ENCODE measurements around the gene BICDL2. TPM values are rescaled to one million over a fixed set of nuclear protein-coding genes. Genes with fewer than 3 reads are reported as not detected.
"Not testable (repeated sequence)": the region's sequence is repeated elsewhere in the genome, so short reads cannot be mapped to it uniquely, and the experiment has no call there.

BICDL2 gene
- total RNA-seq, 1 donor from 2014 or later, result not detected

- Mint-ChIP-seq H3K9me3 (peaks cover 5% of the 10 kb centered on the region), H3K27me3 (no peaks in the 10 kb centered on the region), H3K4me3 (no peak overlapping the region), H3K27ac (no peak overlapping the region), H3K36me3 (ENCODE audit: low read depth) (no peaks in the 10 kb centered on the region), H3K4me1 (peaks cover 31% of the 10 kb centered on the region)
- no peak for ATAC-seq (ENCODE audit: low read depth)
- ChIA-PET POLR2A (no interaction called here), CTCF (no interaction called here)
- intact Hi-C loops (cut with micrococcal nuclease), result no loop called here
- TF ChIP-seq CTCF (IDR thresholded peaks at IDR 0.05), result no peak
- DNase-seq, result no peak
These were observed 43.3 kb upstream of the BICDL2 start for GRCh38 chr16:3080024-3080423.

GRCh38 chr16:3076577-3076976 lies 39.8 kb upstream of the BICDL2 start:
- no peak for ATAC-seq (ENCODE audit: low read depth)

DNA sequence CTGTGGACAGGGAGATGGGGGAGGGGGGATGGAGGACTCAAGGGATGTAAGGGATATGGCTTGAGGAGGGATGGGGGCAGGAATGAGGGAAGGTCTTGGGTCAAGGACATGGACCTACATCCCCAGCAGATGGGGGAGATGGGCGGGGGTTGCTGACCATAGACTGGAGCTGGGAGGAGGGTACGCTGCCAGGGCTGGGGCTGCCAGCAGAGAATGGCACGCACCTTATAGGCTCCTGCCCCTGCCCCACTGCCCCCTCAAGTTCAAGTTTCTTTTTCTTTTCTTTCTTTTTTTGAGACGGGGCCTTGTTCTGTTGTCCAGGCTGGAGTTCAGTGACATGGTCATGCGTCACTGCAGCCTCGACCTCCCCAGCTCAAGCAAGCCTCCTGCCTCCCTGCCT lies 39.2 kb upstream of the BICDL2 start:
- not testable (repeated sequence) for DNase-seq; H3K36me3 Mint-ChIP-seq (ENCODE audit: low read depth); ATAC-seq (ENCODE audit: low read depth); H3K4me3 Mint-ChIP-seq; H3K9me3 Mint-ChIP-seq; H3K27me3 Mint-ChIP-seq
- peak overlapping the region; percentile 64 for H3K27ac Mint-ChIP-seq
- H3K4me1 Mint-ChIP-seq, result peaks cover 61% of the 10 kb centered on the region
- POLR2A ChIA-PET, result interaction anchor here (1.1 to 3.1 kb wide), 7 partner anchors 12 to 96 kb away, joined by 3 to 18 read pairs (median 9); partner anchors contain the start of gene ZNF213
- intact Hi-C loops (cut with micrococcal nuclease), result loop anchor here (2.0 kb wide), 1 partner anchor 17 kb away; no protein-coding TSS in a partner anchor
- CTCF ChIA-PET, result interaction anchor here (0.9 to 3.2 kb wide), 4 partner anchors 17 to 59 kb away, joined by 3 to 13 read pairs (median 4); partner anchors contain the start of gene ZNF213

More at GRCh38 chr16:3076577-3076976, 39.8 kb upstream of the BICDL2 start:
- TF ChIP-seq CTCF (IDR thresholded peaks at IDR 0.05), result no peak
- no peak for DNase-seq
- intact Hi-C loops (cut with micrococcal nuclease), result no loop called here
- Mint-ChIP-seq H3K27me3 (no peaks in the 10 kb centered on the region), H3K36me3 (ENCODE audit: low read depth) (no peaks in the 10 kb centered on the region), H3K4me3 (peak overlapping the region; percentile 64), H3K9me3 (peaks cover 5% of the 10 kb centered on the region), H3K27ac (peak overlapping the region; percentile 64), H3K4me1 (peaks cover 59% of the 10 kb centered on the region)
- POLR2A ChIA-PET, result interaction anchor here (0.9 to 3.1 kb wide), 4 partner anchors 18 to 58 kb away, joined by 3 to 18 read pairs (median 7); partner anchors contain the start of gene ZNF213
- CTCF ChIA-PET, result interaction anchor here (0.9 to 3.2 kb wide), 6 partner anchors 17 to 58 kb away, joined by 3 to 13 read pairs (median 3); partner anchors contain the start of gene ZNF213

DNA sequence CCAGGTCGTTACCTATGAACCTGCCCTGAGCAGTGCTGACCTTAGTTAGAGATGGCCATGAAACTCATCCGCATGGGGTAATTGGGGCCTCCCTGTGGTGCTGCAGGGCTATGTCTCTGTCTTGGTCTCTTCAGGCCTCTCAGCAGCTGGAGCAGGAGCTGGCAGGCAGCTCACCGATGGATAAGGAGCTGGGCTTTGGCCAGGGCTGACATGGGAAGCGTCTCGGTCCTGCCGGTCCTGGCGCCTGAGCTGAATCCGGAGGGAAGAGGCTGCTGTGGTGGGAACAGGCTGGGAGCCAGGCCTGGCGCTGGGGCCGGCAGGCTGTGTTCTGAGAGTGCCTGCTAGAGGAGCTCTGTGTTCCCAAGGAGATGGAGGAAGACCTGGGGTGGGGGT lies 38.8 kb upstream of the BICDL2 start:
- Mint-ChIP-seq H3K27me3 (no peaks in the 10 kb centered on the region), H3K36me3 (ENCODE audit: low read depth) (no peaks in the 10 kb centered on the region), H3K9me3 (peaks cover 5% of the 10 kb centered on the region), H3K27ac (peak overlapping the region; percentile 88), H3K4me1 (peaks cover 61% of the 10 kb centered on the region), H3K4me3 (peak overlapping the region; percentile 61)
- intact Hi-C loops (cut with micrococcal nuclease), result loop anchor here (2.0 kb wide), 1 partner anchor 17 kb away; no protein-coding TSS in a partner anchor
- ChIA-PET POLR2A (interaction anchor here (0.9 to 3.1 kb wide), 10 partner anchors 12 to 96 kb away, joined by 3 to 18 read pairs (median 8); partner anchors contain the start of gene ZNF213), CTCF (interaction anchor here (0.8 to 3.2 kb wide), 6 partner anchors 16 to 54 kb away, joined by 3 to 13 read pairs (median 4); no protein-coding TSS in a partner anchor)
- TF ChIP-seq CTCF (IDR thresholded peaks at IDR 0.05), result no peak
- ATAC-seq (ENCODE audit: low read depth), result peak; percentile 5
- DNase-seq, result no peak

GRCh38 chr16:3074860-3075522 lies 38.2 kb upstream of the BICDL2 start:
- POLR2A ChIA-PET, result interaction anchor here (0.6 to 3.1 kb wide), 11 partner anchors 11 to 575 kb away, joined by 3 to 18 read pairs (median 7); partner anchors contain the start of gene ZNF213
- CTCF ChIA-PET, result interaction anchor here (0.8 to 3.2 kb wide), 5 partner anchors 16 to 91 kb away, joined by 3 to 13 read pairs (median 3); no protein-coding TSS in a partner anchor
- ATAC-seq (ENCODE audit: low read depth), result peak; percentile 94
- H3K36me3 Mint-ChIP-seq (ENCODE audit: low read depth), result no peaks in the 10 kb centered on the region
- no peak for TF ChIP-seq CTCF (IDR thresholded peaks at IDR 0.05)
- intact Hi-C loops (cut with micrococcal nuclease), result loop anchor here (2.0 kb wide), 1 partner anchor 16 kb away; no protein-coding TSS in a partner anchor
- peak overlapping the region; percentile 88 for H3K27ac Mint-ChIP-seq
- peak; percentile 41 for DNase-seq
- peak overlapping the region; percentile 61 for H3K4me3 Mint-ChIP-seq
- H3K9me3 Mint-ChIP-seq, result peaks cover 5% of the 10 kb centered on the region
- peaks cover 61% of the 10 kb centered on the region for H3K4me1 Mint-ChIP-seq
- no peaks in the 10 kb centered on the region for H3K27me3 Mint-ChIP-seq

Measured in activated B cell treated with CpG ODN at 0.5 μM for 24 hours (primary cell).